OCI-LY1 (cell line): ENCODE data around the gene LRRC28.

Source experiments
- EZH2 ChIP-seq: fragments of 200-600 bp; sonication (generic), shearing (Covaris generic); IDR thresholded peaks from 2 replicates; pipeline ENCODE4 v1.8.0; 2017; ENCODE audit warnings: borderline replicate concordance, mixed run types, mild to moderate bottlenecking, antibody characterized with exemption, low read length, moderate library complexity, mixed read lengths
- TF ChIP-seq, protein P1 (sequence below): fragments of 200-600 bp; sonication (generic), shearing (Covaris generic); IDR thresholded peaks from 2 replicates; pipeline ENCODE4 v1.5.1; 2017; ENCODE audit warnings: mild to moderate bottlenecking, antibody characterized with exemption, low read length, moderate library complexity, mixed read lengths

- TF ChIP-seq, protein P1, sequence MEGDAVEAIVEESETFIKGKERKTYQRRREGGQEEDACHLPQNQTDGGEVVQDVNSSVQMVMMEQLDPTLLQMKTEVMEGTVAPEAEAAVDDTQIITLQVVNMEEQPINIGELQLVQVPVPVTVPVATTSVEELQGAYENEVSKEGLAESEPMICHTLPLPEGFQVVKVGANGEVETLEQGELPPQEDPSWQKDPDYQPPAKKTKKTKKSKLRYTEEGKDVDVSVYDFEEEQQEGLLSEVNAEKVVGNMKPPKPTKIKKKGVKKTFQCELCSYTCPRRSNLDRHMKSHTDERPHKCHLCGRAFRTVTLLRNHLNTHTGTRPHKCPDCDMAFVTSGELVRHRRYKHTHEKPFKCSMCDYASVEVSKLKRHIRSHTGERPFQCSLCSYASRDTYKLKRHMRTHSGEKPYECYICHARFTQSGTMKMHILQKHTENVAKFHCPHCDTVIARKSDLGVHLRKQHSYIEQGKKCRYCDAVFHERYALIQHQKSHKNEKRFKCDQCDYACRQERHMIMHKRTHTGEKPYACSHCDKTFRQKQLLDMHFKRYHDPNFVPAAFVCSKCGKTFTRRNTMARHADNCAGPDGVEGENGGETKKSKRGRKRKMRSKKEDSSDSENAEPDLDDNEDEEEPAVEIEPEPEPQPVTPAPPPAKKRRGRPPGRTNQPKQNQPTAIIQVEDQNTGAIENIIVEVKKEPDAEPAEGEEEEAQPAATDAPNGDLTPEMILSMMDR = no peak
- no peak for TF ChIP-seq EZH2
Measured at GRCh38 chr15:99412626-99413025, 161.3 kb downstream of the LRRC28 start.
